ENCODE measurements around the gene SRBD1.

DNA sequence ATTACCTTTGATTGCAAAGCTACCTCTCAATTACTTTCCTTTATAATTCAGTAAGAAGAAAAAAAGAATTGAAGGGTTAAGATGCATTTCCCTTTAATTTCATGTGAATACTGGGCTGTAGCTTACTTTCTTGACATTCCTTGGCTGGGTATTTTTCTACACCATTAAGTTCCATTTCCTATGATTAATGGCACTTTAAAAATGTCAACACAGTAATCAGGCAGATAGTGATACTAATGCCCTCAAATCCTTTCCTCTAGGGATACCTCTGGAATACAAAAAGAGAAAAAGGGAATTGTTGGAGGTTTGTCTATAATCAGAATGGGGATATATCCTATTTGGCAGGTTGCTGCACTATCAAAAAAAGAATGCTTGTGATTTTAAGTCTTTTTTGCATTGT, 216.9 kb downstream of the SRBD1 start:
- TF ChIP-seq, protein P1, sequence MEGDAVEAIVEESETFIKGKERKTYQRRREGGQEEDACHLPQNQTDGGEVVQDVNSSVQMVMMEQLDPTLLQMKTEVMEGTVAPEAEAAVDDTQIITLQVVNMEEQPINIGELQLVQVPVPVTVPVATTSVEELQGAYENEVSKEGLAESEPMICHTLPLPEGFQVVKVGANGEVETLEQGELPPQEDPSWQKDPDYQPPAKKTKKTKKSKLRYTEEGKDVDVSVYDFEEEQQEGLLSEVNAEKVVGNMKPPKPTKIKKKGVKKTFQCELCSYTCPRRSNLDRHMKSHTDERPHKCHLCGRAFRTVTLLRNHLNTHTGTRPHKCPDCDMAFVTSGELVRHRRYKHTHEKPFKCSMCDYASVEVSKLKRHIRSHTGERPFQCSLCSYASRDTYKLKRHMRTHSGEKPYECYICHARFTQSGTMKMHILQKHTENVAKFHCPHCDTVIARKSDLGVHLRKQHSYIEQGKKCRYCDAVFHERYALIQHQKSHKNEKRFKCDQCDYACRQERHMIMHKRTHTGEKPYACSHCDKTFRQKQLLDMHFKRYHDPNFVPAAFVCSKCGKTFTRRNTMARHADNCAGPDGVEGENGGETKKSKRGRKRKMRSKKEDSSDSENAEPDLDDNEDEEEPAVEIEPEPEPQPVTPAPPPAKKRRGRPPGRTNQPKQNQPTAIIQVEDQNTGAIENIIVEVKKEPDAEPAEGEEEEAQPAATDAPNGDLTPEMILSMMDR (IDR thresholded peaks at IDR 0.05 in 2 of 3, conservative IDR thresholded peaks at IDR 0.05 in 1 of 3; ENCODE audit: borderline replicate concordance in 1 of 3, insufficient read depth in 1 of 3, low read depth in 2 of 3, low read length in 2 of 3) = no peak
- TF ChIP-seq EGR1 (IDR thresholded peaks at IDR 0.05; ENCODE audit: low read depth) = no peak
- TF ChIP-seq POLR2A (IDR thresholded peaks at IDR 0.05; ENCODE audit: borderline replicate concordance, extremely low read depth, insufficient read depth, insufficient read length) = no peak

Data from HCT116 (cell line).